ENCODE measurements around the gene DNAH12.
"Not testable (repeated sequence)": the region's sequence is repeated elsewhere in the genome, so short reads cannot be mapped to it uniquely, and the experiment has no call there.

The DNAH12 gene

GRCh38 chr3:57397175-57398026, 146.7 kb downstream of the DNAH12 start:
- peak; percentile 63 for DNase-seq

DNA sequence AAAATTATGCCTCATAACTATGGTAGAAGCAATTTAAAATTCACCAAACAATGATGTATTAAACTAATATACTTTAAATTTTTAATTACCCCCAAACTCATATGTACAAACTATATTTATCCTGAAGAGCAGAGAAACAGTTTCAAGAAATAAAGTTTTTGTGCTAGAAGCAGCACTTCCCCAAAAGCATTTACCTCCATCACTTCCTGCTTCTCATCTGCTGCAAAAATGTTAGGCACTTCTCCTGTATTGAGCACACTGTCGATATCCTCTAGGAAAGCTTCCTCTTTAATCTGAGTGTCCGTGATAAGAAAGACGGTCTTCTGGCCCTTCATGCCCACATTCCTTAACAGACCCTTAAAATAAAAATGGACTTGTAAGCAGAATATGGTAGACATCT, 150.2 kb downstream of the DNAH12 start:
- DNase-seq = no peak

- no peak for DNase-seq
These were observed 152.4 kb downstream of the DNAH12 start for GRCh38 chr3:57391767-57392166.

- DNase-seq = no peak
These were observed 154.9 kb downstream of the DNAH12 start for GRCh38 chr3:57389271-57389670.

DNA sequence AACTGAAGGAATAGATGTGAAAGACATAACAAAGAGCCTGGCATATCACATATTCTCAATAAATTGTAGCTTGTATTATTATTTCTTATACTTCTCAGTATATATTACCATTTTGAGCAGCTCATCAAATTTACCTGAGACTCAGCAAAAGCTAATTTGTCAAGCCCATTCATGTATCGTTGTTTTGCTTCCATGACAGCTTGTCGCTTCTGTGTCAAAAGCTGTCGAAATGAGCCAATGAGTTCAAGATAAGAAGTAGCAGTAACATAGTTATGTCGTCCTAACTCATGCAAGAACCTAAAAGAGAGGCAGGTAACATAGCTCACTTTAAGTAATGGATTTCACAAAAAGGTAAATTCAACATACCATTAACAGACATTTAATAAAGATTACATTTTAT, 157.8 kb downstream of the DNAH12 start:
- DNase-seq = no peak

DNA sequence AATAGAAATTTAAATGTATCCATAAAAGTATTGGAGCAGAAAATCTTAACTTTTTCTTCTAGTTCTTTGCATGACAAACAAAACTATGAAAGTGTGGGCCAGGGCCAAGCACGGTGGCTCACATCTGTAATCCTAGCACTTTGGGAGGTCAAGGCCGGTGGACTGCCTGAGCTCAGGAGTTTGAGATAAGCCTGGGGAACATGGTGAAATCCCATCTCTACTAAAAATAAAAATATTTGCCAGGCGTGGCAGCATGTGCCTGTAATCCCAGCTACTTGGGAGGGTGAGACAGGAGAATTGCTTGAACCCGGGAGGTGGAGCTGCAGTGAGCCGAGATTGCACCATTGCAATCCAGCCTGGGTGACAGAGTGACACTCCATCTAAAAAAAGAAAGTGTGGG, 158.6 kb downstream of the DNAH12 start:
- DNase-seq = no peak

DNA sequence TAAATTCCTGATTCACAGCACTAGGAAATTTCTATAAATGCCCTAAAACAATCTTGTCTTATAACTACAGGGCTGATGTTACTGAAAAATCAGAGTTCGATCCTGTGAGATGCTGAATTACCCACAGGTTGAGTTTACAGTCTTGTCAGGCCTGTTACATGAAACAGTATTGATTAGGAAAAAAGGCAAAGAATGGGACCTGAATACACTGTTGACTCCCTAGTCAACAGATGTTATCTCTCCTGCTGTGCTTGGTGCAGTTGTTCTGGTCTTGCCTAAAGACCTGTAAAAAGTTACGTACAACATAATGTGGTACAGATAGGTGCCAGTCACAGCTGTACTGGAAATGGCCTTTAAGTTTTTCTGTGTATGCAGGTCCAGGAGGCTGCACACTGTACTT, 160.3 kb downstream of the DNAH12 start:
- DNase-seq = no peak

DNA sequence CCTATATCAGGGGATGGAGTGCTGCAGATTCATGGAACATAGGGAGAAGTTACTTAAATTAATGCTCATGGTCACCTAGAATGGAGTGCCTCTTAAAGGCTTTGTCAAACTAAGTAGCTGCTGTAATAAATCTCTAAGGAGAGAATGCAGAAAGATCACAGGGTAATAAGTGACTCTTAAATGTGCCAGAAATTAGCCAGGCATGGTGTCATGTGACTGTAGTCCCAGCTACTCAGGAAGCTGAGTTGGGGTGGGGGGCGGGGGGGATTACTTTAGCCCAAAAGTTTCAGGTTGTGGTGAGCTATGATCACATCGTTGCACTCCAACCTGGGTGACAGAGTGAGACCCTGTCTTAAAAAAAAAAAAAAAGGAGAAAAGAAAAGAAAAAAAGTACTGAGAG, 160.7 kb downstream of the DNAH12 start:
- no peak for DNase-seq

GRCh38 chr3:57382933-57383332, 161.2 kb downstream of the DNAH12 start:
- no peak for DNase-seq

- DNase-seq = no peak
These were observed 173.8 kb downstream of the DNAH12 start for GRCh38 chr3:57370341-57370740.

DNA sequence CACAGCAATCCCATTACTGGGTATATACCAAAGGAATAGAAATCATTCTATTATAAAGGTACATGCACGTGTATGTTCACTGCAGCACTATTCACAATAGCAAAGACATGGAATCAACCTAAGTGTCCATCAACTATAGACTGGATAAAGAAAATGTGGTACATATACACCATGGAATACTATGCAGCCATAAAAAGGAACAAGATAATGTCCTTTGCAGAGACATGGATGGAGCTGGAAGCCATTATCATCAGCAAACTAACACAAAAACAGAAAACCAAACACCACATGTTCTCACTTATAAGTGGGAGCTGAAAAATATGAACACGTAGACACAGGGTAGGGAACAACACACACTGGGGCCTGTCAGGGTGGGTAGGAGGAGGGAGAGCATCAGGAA, 179.1 kb downstream of the DNAH12 start:
- DNase-seq = not testable (repeated sequence)

- not testable (repeated sequence) for DNase-seq
These were observed 187.9 kb downstream of the DNAH12 start for GRCh38 chr3:57356275-57356674.

DNA sequence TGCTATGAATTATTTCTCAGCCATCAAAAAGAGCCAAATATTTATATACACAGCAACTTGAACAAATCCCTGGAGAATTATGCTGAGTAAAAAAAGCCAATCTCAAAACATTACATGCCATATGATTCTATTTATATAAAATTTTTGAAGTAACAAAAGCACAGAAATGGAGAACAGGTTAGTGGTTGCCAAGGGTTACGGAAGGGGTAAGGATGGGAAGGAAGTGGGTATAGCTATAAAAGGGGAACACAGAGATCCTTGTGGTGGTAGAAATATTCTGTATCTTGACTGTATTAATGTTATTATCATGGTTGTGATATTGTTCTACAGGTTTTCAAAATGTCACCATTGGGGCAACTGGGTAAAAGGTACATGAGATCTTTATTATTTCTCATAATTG, 189.4 kb downstream of the DNAH12 start:
- no peak for DNase-seq

DNA sequence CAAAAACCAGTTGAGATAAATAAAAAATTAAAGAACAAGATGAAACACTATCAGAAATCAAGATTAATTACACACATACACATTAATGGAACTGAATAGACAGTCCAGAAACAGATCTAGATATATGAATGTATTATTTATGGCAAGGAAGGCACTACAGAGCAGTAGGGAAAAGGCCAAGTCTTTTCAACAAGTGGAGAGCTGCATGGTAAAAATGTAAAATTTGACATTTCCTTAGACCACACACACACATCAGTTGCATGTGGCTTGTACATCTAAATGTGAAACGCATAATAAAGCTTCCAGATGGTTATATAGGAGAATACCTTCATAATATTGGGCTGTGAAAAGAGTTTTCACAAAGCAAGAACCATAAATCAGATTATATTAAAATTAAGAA, 193.9 kb downstream of the DNAH12 start:
- no peak for DNase-seq

DNA sequence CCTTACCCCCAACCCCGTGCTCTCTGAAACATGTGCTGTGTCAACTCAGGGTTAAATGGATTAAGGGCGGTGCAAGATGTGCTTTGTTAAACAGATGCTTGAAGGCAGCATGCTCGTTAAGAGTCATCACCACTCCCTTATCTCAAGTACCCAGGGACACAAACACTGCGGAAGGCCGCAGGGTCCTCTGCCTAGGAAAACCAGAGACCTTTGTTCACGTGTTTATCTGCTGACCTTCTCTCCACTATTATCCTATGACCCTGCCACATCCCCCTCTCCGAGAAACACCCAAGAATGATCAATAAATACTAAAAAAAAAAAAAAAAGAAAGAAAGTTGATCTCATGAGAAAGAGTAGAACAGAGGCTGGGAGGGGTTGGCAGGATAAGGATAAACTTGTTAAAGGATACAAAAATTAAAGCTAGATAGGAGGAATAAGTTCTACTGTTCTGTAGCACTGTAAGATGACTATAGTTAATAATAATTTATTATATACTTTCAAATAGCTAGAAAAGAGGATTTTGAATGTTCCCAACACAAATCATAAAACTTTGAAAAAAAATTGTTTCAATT, 205.0 kb downstream of the DNAH12 start:
- DNase-seq = not testable (repeated sequence)

- DNase-seq = not testable (repeated sequence)
These were observed 205.7 kb downstream of the DNAH12 start for GRCh38 chr3:57338272-57339070.

GRCh38 chr3:57335283-57335938, 208.7 kb downstream of the DNAH12 start:
- DNase-seq = no peak

GRCh38 chr3:57331078-57331610, 213.0 kb downstream of the DNAH12 start:
- DNase-seq = no peak

GRCh38 chr3:57326498-57326897, 217.6 kb downstream of the DNAH12 start:
- DNase-seq = not testable (repeated sequence)

GRCh38 chr3:57314204-57314603, 229.9 kb downstream of the DNAH12 start:
- no peak for DNase-seq

- DNase-seq = no peak
These were observed 234.3 kb downstream of the DNAH12 start for GRCh38 chr3:57309769-57310360.

GRCh38 chr3:57303520-57303919, 240.6 kb downstream of the DNAH12 start:
- not testable (repeated sequence) for DNase-seq
